K562 (cell line): ENCODE measurements around the gene TOR1B.

Experiments
- ATF3 ChIP-seq, 2 experiments: fragments of 450-650 bp in 1 of 2; sonication (generic) in 1 of 2; formaldehyde crosslinking in 1 of 2; IDR thresholded peaks in 1 of 2; conservative IDR thresholded peaks in 1 of 2; 2 replicates each; pipeline versions ENCODE4 v1.6.1 to v1.8.1; 2016 to 2023; ENCODE audit warnings: mild to moderate bottlenecking in 2 of 2, moderate library complexity in 2 of 2, inconsistent platforms in 1 of 2, missing genetic modification reagents in 1 of 2
- BMI1 ChIP-seq: fragments of 150-350 bp; IDR thresholded peaks from 2 replicates; pipeline ENCODE4 v1.6.1; 2014; ENCODE audit warnings: low read length
- CBFB ChIP-seq: sonication (generic); formaldehyde crosslinking; IDR thresholded peaks from 2 replicates; pipeline ENCODE4 v1.4.0; 2020; ENCODE audit warnings: mild to moderate bottlenecking, missing genetic modification reagents
- CEBPG ChIP-seq, 3 experiments: fragments of 200-800 bp in 1 of 3; sonication (Bioruptor generic) in 1 of 3; sonication (generic) in 1 of 3; formaldehyde crosslinking in 1 of 3; IDR thresholded peaks in 2 of 3; conservative IDR thresholded peaks in 1 of 3; 2 replicates each; pipeline versions ENCODE4 v1.6.1 to v1.8.0; 2016 to 2022; ENCODE audit warnings: missing compliant biosample characterization in 2 of 3, missing genetic modification characterization in 2 of 3, mild to moderate bottlenecking in 1 of 3, missing genetic modification reagents in 1 of 3
- ETV6 ChIP-seq, 3 experiments: fragments of 150-350 bp in 1 of 3; sonication (generic) in 1 of 3; formaldehyde crosslinking in 1 of 3; IDR thresholded peaks; 2 replicates each; pipeline versions ENCODE4 v1.6.1 to v1.8.0; 2014 to 2022; ENCODE audit warnings: borderline replicate concordance in 2 of 3, low read depth in 2 of 3, antibody characterized with exemption in 1 of 3, low read length in 1 of 3, mild to moderate bottlenecking in 1 of 3, missing genetic modification reagents in 1 of 3
- FOSL1 ChIP-seq: fragments of 200-800 bp; sonication (Bioruptor generic); conservative IDR thresholded peaks from 2 replicates; pipeline ENCODE4 v1.6.1; 2016; ENCODE audit warnings: missing genetic modification characterization, missing compliant biosample characterization
- KLF1 ChIP-seq: fragments of 450-650 bp; IDR thresholded peaks from 2 replicates; pipeline ENCODE4 v1.6.1; 2016; ENCODE audit warnings: missing genetic modification characterization, missing compliant biosample characterization
- MYNN ChIP-seq, 2 experiments: sonication (generic); formaldehyde crosslinking in 1 of 2; IDR thresholded peaks; 2 replicates each; pipeline versions ENCODE4 v1.5.0 to v1.6.1; 2016 to 2020; ENCODE audit warnings: antibody characterized with exemption in 1 of 2, missing genetic modification reagents in 1 of 2
- POLR2A ChIP-seq: fragments of 450-650 bp; conservative IDR thresholded peaks from 2 replicates; pipeline ENCODE4 v1.6.1; 2016
- TF ChIP-seq, protein P1 (sequence below): sonication (generic); formaldehyde crosslinking; IDR thresholded peaks from 2 replicates; pipeline ENCODE4 v1.8.1; 2022; ENCODE audit warnings: missing genetic modification reagents

DNA sequence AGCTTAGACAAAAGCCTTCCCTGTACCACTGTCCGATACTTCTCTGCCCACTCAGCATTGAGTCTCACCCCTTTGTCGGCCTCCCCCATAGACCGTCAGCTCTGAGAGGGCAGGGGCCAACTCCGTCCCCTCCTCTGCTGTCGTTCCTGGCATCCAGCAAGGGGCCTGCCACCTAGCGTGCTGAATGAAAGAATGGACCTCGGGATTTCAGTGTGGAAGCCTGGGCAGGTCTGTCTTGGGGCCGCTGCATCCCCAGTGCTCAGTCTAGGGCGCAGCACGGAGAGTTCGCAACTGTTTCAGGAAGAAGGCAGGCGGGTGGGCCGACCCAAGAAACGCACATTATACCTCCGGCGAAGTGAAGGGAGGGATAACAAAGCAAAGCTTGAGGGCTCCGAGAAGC lies 1.5 kb upstream of the TOR1B start:
- no peak for TF ChIP-seq CBFB (CRISPR knock-in tag)
- TF ChIP-seq POLR2A: no peak
- TF ChIP-seq, protein P1, sequence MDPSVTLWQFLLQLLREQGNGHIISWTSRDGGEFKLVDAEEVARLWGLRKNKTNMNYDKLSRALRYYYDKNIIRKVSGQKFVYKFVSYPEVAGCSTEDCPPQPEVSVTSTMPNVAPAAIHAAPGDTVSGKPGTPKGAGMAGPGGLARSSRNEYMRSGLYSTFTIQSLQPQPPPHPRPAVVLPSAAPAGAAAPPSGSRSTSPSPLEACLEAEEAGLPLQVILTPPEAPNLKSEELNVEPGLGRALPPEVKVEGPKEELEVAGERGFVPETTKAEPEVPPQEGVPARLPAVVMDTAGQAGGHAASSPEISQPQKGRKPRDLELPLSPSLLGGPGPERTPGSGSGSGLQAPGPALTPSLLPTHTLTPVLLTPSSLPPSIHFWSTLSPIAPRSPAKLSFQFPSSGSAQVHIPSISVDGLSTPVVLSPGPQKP: no peak
- TF ChIP-seq CEBPG (CRISPR knock-in tag; IDR thresholded peaks at IDR 0.05): no peak
- TF ChIP-seq CEBPG (tag; conservative IDR thresholded peaks at IDR 0.05 in 1 of 2, IDR thresholded peaks at IDR 0.05 in 1 of 2): no peak
- TF ChIP-seq ATF3 (IDR thresholded peaks at IDR 0.05): no peak
- TF ChIP-seq ATF3 (CRISPR knock-in tag; conservative IDR thresholded peaks at IDR 0.05): no peak
- no peak for TF ChIP-seq FOSL1 (tag)
- no peak for TF ChIP-seq MYNN (IDR thresholded peaks at IDR 0.05)
- TF ChIP-seq MYNN (CRISPR knock-in tag; IDR thresholded peaks at IDR 0.05): no peak
- TF ChIP-seq BMI1: no peak
- no peak for TF ChIP-seq ETV6 (IDR thresholded peaks at IDR 0.05; ENCODE audit: borderline replicate concordance in 1 of 2, low read depth in 2 of 2, low read length in 1 of 2)
- TF ChIP-seq ETV6 (CRISPR knock-in tag; IDR thresholded peaks at IDR 0.05; ENCODE audit: borderline replicate concordance): no peak
- no peak for TF ChIP-seq KLF1 (tag)
